Testis (tissue), 2 donors: ENCODE data around the gene MCCD1.

ENCODE experiments used
- POLR2A ChIP-seq: fragments of 450-650 bp; IDR thresholded peaks from one replicate; pipeline ENCODE4 v1.6.1; 2017; ENCODE audit warnings: antibody characterized with exemption, mild to moderate bottlenecking, moderate library complexity
- TF ChIP-seq, protein P1 (sequence below), 3 experiments: fragments of 450-650 bp in 2 of 3; fragments of 200-600 bp in 1 of 3; sonication (generic) in 1 of 3; IDR thresholded peaks; one replicate each; pipeline ENCODE4 v1.5.1; 2016 to 2019; ENCODE audit warnings: antibody characterized with exemption in 3 of 3, mild to moderate bottlenecking in 2 of 3, moderate library complexity in 1 of 3

DNA sequence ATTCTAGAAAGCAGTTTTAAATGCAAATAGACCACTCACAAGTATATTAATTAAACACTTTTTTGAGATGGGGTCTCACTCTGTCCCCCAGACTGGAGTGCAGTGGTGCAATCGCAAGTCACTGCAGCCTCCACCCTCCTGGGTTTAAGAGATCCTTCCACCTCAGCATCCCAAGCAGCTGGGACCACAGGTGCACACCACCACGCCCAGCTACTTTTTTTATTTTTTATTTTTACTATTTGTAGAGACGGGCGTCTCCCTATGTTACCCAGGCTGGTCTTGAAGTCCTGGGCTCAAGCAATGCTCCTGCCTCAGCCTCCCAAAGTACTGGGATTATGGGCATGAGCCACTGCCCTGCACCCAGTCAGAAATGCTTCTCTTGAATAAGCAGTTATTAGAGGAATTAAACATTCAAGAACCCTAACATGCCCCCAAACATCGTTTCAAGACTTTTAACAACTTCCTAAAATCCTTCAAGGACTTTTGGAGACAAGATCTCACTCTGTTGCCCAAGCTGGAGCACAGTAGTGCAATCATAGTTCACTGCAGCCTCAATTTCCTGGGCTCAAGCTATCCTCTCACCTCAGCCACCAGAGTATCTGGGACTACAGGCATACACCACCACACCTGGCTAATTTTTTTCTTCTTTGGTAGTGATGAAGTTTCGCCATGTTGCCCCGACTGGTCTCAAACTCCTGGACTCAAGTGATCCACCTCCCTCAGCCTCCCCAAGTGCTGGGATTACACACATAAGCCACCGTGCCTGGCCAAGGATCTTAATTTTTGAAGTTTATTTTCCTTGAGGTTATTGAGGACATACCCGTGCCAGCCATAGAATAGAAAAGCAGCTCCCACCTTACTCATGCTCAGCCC, 3.2 kb downstream of the MCCD1 start:
- TF ChIP-seq, protein P1, sequence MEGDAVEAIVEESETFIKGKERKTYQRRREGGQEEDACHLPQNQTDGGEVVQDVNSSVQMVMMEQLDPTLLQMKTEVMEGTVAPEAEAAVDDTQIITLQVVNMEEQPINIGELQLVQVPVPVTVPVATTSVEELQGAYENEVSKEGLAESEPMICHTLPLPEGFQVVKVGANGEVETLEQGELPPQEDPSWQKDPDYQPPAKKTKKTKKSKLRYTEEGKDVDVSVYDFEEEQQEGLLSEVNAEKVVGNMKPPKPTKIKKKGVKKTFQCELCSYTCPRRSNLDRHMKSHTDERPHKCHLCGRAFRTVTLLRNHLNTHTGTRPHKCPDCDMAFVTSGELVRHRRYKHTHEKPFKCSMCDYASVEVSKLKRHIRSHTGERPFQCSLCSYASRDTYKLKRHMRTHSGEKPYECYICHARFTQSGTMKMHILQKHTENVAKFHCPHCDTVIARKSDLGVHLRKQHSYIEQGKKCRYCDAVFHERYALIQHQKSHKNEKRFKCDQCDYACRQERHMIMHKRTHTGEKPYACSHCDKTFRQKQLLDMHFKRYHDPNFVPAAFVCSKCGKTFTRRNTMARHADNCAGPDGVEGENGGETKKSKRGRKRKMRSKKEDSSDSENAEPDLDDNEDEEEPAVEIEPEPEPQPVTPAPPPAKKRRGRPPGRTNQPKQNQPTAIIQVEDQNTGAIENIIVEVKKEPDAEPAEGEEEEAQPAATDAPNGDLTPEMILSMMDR (IDR thresholded peaks at IDR 0.05): no peak
- no peak for TF ChIP-seq POLR2A
